HepG2 (cell line): ENCODE results near the gene LYST. TPM values are rescaled to one million over a fixed set of nuclear protein-coding genes. Genes with fewer than 3 reads are reported as not detected.

Experiments
- ATF1 ChIP-seq: IDR thresholded peaks from 2 replicates; pipeline ENCODE4 v1.6.1; 2016; ENCODE audit warnings: mild to moderate bottlenecking, control low read depth
- BORCS8-MEF2B ChIP-seq: sonication (generic); formaldehyde crosslinking; IDR thresholded peaks from 2 replicates; pipeline ENCODE4 v1.8.0; 2022; ENCODE audit warnings: mild to moderate bottlenecking, missing genetic modification reagents
- FOXJ3 ChIP-seq: sonication (generic); formaldehyde crosslinking; IDR thresholded peaks from 2 replicates; pipeline ENCODE4 v1.4.0; 2020; ENCODE audit warnings: missing genetic modification reagents, mild to moderate bottlenecking, borderline replicate concordance
- FOXK2 ChIP-seq: fragments of 450-650 bp; IDR thresholded peaks from 2 replicates; pipeline ENCODE4 v1.6.1; 2016
- HDAC2 ChIP-seq: sonication (generic); formaldehyde crosslinking; IDR thresholded peaks from 2 replicates; pipeline ENCODE4 v1.4.0; 2020; ENCODE audit warnings: missing genetic modification reagents
- NR0B2 ChIP-seq: sonication (generic); formaldehyde crosslinking; IDR thresholded peaks from 2 replicates; pipeline ENCODE4 v1.4.0; 2020; ENCODE audit warnings: mild to moderate bottlenecking, missing genetic modification reagents
- PRDM4 ChIP-seq: sonication (generic); formaldehyde crosslinking; IDR thresholded peaks from 2 replicates; pipeline ENCODE4 v1.9.0; 2021; ENCODE audit warnings: missing genetic modification reagents, borderline replicate concordance
- RBAK ChIP-seq: sonication (generic); formaldehyde crosslinking; IDR thresholded peaks from 2 replicates; pipeline ENCODE4 v1.5.1; 2020; ENCODE audit warnings: mild to moderate bottlenecking, missing genetic modification reagents
- RFX3 ChIP-seq: IDR thresholded peaks from 2 replicates; pipeline ENCODE4 v1.6.1; 2016; ENCODE audit warnings: missing biosample characterization, missing genetic modification reagents
- SAFB2 ChIP-seq: sonication (generic); formaldehyde crosslinking; IDR thresholded peaks from 2 replicates; pipeline ENCODE4 v1.5.1; 2020; ENCODE audit warnings: missing genetic modification reagents, low read depth, mild to moderate bottlenecking, borderline replicate concordance
- ZNF569 ChIP-seq: sonication (generic); formaldehyde crosslinking; IDR thresholded peaks from 2 replicates; pipeline ENCODE4 v1.5.0; 2020; ENCODE audit warnings: mild to moderate bottlenecking, missing genetic modification reagents, moderate library complexity, borderline replicate concordance
- ZNF770 ChIP-seq: sonication (generic); formaldehyde crosslinking; IDR thresholded peaks from 2 replicates; pipeline ENCODE4 v1.5.0; 2020; ENCODE audit warnings: mild to moderate bottlenecking, missing genetic modification reagents
- ZSCAN21 ChIP-seq: sonication (generic); formaldehyde crosslinking; IDR thresholded peaks from 2 replicates; pipeline ENCODE4 v1.8.0; 2022; ENCODE audit warnings: mild to moderate bottlenecking, missing genetic modification reagents, moderate library complexity, borderline replicate concordance
- polyA plus RNA-seq, 8 experiments: library from polyadenylated mRNA; depleted of rRNA in 3 of 8; stranded (reverse) in 7 of 8; unstranded in 1 of 8; fragments of >200 nt; fragmentation: Illumina TruSeq in 4 of 8; extraction: Trizol in 4 of 8; gene quantifications; 2 replicates each; pipeline versions ENCODE4 v1.2.1 to v1.2.3, GENCODE V29; 2011 to 2016; ENCODE audit warnings: low read depth in 4 of 8, missing spikeins in 1 of 8, mixed read lengths in 1 of 8; ENCODE audit not compliant: insufficient read depth in 1 of 8
- total RNA-seq, 5 experiments: library from RNA; depleted of rRNA; stranded (reverse); fragments of >200 nt; fragmentation: Illumina TruSeq; extraction: Trizol; gene quantifications; 2 replicates each; pipeline ENCODE4 v1.2.3, GENCODE V29; 2016; ENCODE audit warnings: low read depth in 1 of 5
- TF ChIP-seq, protein P1 (sequence below): sonication (generic); IDR thresholded peaks from 2 replicates; pipeline ENCODE4 v1.6.1; 2016; ENCODE audit warnings: low read depth, borderline replicate concordance
- TF ChIP-seq, protein P2 (sequence below): IDR thresholded peaks from 2 replicates; pipeline ENCODE4 v1.6.1; 2016; ENCODE audit warnings: mild to moderate bottlenecking
- TF ChIP-seq, protein P3 (sequence below): sonication (generic); formaldehyde crosslinking; IDR thresholded peaks from 2 replicates; pipeline ENCODE4 v1.5.1; 2020; ENCODE audit warnings: missing genetic modification reagents, mild to moderate bottlenecking, borderline replicate concordance
- TF ChIP-seq, protein P4 (sequence below): sonication (generic); formaldehyde crosslinking; IDR thresholded peaks from 2 replicates; pipeline ENCODE4 v1.8.0; 2022; ENCODE audit warnings: mild to moderate bottlenecking, missing genetic modification reagents, moderate library complexity

LYST gene
- total and polyA plus RNA-seq, 2 of the 13 experiments (the other 11 are each of a cell fraction or from before 2014, with no cell fraction given), result 0.91 to 2.5 TPM

DNA sequence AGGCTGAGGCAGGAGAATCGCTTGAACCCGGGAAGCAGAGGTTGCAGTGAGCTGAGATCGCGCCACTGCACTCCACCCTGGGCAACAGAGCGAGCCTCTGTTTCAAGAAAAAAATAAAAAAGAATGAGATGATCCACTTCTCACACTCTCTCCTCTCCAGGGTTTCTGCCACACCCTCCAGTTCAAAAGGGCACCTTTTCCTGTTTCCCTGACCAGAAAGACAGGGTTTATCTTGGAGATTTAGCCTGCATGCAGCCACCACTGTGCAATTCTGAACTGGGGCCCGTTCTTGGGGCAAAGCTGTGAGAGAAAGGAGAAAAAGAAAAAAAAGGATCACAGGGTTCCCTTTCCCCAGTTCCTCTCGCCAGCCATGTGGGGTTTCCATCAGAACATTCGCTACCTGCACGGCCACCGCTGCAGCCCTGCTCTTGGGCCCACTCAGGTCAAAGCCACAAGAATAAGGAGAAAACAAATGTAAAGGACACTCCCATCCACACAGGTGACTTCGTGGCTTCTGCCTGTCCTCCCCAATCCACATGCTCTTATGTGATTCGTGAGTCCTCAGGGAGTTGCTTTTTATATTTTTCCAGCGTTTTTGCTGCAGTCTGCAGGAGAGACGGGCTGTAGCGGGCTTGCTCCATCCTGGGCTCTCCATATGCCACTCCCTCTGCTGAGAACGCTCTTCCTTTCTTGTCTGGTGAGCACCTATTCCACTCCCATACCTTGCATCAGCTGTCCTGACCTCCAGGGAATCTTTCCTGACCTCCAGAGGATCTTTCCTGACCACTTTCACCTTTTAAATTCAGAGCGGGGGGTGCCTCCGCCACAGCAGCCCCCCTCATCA, 243.5 kb downstream of the LYST start (continued):
- TF ChIP-seq, protein P1, sequence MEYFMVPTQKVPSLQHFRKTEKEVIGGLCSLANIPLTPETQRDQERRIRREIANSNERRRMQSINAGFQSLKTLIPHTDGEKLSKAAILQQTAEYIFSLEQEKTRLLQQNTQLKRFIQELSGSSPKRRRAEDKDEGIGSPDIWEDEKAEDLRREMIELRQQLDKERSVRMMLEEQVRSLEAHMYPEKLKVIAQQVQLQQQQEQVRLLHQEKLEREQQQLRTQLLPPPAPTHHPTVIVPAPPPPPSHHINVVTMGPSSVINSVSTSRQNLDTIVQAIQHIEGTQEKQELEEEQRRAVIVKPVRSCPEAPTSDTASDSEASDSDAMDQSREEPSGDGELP, result no peak
- TF ChIP-seq NR0B2 (CRISPR knock-in tag), result no peak
- TF ChIP-seq, protein P2, sequence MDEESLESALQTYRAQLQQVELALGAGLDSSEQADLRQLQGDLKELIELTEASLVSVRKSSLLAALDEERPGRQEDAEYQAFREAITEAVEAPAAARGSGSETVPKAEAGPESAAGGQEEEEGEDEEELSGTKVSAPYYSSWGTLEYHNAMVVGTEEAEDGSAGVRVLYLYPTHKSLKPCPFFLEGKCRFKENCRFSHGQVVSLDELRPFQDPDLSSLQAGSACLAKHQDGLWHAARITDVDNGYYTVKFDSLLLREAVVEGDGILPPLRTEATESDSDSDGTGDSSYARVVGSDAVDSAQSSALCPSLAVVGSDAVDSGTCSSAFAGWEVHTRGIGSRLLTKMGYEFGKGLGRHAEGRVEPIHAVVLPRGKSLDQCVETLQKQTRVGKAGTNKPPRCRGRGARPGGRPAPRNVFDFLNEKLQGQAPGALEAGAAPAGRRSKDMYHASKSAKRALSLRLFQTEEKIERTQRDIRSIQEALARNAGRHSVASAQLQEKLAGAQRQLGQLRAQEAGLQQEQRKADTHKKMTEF (CRISPR knock-in tag), result no peak
- no peak for TF ChIP-seq BORCS8-MEF2B (CRISPR knock-in tag)
- no peak for TF ChIP-seq FOXK2
- no peak for TF ChIP-seq ATF1 (CRISPR knock-in tag)
- TF ChIP-seq, protein P3, sequence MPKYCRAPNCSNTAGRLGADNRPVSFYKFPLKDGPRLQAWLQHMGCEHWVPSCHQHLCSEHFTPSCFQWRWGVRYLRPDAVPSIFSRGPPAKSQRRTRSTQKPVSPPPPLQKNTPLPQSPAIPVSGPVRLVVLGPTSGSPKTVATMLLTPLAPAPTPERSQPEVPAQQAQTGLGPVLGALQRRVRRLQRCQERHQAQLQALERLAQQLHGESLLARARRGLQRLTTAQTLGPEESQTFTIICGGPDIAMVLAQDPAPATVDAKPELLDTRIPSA (CRISPR knock-in tag), result no peak
- TF ChIP-seq ZNF770, result peak; percentile 71; the same call in 1 of the 2 replicates
- no peak for TF ChIP-seq PRDM4 (CRISPR knock-in tag)
- 0 out of 2 replicates have a peak, but pooled peaks have one; percentile 31 for TF ChIP-seq FOXJ3 (CRISPR knock-in tag)
- no peak for TF ChIP-seq ZSCAN21 (CRISPR knock-in tag)
- no peak for TF ChIP-seq RFX3 (CRISPR knock-in tag)
- TF ChIP-seq RBAK (CRISPR knock-in tag), result no peak
- TF ChIP-seq, protein P4, sequence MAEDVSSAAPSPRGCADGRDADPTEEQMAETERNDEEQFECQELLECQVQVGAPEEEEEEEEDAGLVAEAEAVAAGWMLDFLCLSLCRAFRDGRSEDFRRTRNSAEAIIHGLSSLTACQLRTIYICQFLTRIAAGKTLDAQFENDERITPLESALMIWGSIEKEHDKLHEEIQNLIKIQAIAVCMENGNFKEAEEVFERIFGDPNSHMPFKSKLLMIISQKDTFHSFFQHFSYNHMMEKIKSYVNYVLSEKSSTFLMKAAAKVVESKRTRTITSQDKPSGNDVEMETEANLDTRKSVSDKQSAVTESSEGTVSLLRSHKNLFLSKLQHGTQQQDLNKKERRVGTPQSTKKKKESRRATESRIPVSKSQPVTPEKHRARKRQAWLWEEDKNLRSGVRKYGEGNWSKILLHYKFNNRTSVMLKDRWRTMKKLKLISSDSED (CRISPR knock-in tag), result no peak
- no peak for TF ChIP-seq SAFB2
- TF ChIP-seq ZNF569, result no peak
- peak; percentile 14; the same call in 1 of the 2 replicates for TF ChIP-seq HDAC2
